Neural progenitor cell (in vitro differentiated cells): ENCODE results near the gene EFEMP1. TPM values are rescaled to one million over a fixed set of nuclear protein-coding genes. Genes with fewer than 3 reads are reported as not detected.

ENCODE experiments used
- DNase-seq: peaks from one replicate; pipeline ENCODE4 v3.0.0-alpha.2; 2016; ENCODE audit warnings: low spot score
- H2AFZ ChIP-seq: fragments of 200-600 bp; sonication (generic); replicated peaks from 2 replicates; pipeline ENCODE4 v1.6.1; 2016; ENCODE audit warnings: antibody characterized with exemption
- H3F3A ChIP-seq: fragments of 200-600 bp; sonication (generic); 2 replicates; pipeline ENCODE4 v1.6.1; 2016; ENCODE audit warnings: antibody characterized with exemption, low read depth
- H3K27ac ChIP-seq: fragments of 200-600 bp; sonication (generic); 2 replicates; pipeline ENCODE4 v1.5.1; 2016; ENCODE audit warnings: mild to moderate bottlenecking
- H3K27me3 ChIP-seq: fragments of 200-600 bp; sonication (generic); 2 replicates; pipeline ENCODE4 v1.6.1; 2016; ENCODE audit warnings: mild to moderate bottlenecking, moderate library complexity
- H3K36me3 ChIP-seq: fragments of 200-600 bp; sonication (generic); 2 replicates; pipeline ENCODE4 v1.5.1; 2016
- H3K4me1 ChIP-seq: fragments of 200-600 bp; sonication (generic); 2 replicates; pipeline ENCODE4 v1.6.1; 2016; ENCODE audit warnings: mixed run types
- H3K4me2 ChIP-seq: fragments of 200-600 bp; sonication (generic); 2 replicates; pipeline ENCODE4 v1.6.1; 2016
- H3K4me3 ChIP-seq: fragments of 200-600 bp; sonication (generic); 2 replicates; pipeline ENCODE4 v1.5.1; 2016
- H3K79me2 ChIP-seq: fragments of 200-600 bp; sonication (generic); 2 replicates; pipeline ENCODE4 v1.6.1; 2016; ENCODE audit warnings: low read depth
- H3K9ac ChIP-seq: fragments of 200-600 bp; sonication (generic); 2 replicates; pipeline ENCODE4 v1.6.1; 2016
- H3K9me3 ChIP-seq: fragments of 200-600 bp; sonication (generic); 2 replicates; pipeline ENCODE4 v1.5.1; 2016; ENCODE audit warnings: low read depth
- H4K20me1 ChIP-seq: fragments of 200-600 bp; sonication (generic); 2 replicates; pipeline ENCODE4 v1.6.1; 2016; ENCODE audit warnings: low read depth
- H3K27ac Mint-ChIP-seq: 3 replicates; pipeline ENCODE4 v1.8.0; 2021; ENCODE audit warnings: mixed read lengths
- H3K27me3 Mint-ChIP-seq: 2 replicates; pipeline ENCODE4 v1.8.0; 2022; ENCODE audit warnings: low read depth, mild to moderate bottlenecking, inconsistent platforms, moderate library complexity, mixed read lengths; ENCODE audit not compliant: insufficient read depth
- H3K36me3 Mint-ChIP-seq: 3 replicates; pipeline ENCODE4 v1.8.0; 2021; ENCODE audit warnings: mixed read lengths
- H3K4me1 Mint-ChIP-seq: 3 replicates; pipeline ENCODE4 v1.8.0; 2021; ENCODE audit warnings: mixed read lengths
- H3K4me3 Mint-ChIP-seq: 3 replicates; pipeline ENCODE4 v1.8.0; 2021; ENCODE audit warnings: mild to moderate bottlenecking, moderate library complexity, mixed read lengths
- H3K9me3 Mint-ChIP-seq: 3 replicates; pipeline ENCODE4 v1.8.0; 2020; ENCODE audit warnings: mixed read lengths
- EZH2 ChIP-seq: fragments of 200-600 bp; sonication (generic); IDR thresholded peaks from 2 replicates; pipeline ENCODE4 v1.6.1; 2017; ENCODE audit warnings: antibody characterized with exemption, mild to moderate bottlenecking, moderate library complexity
- EZH2phosphoT487 ChIP-seq: fragments of 200-600 bp; sonication (generic); IDR thresholded peaks from 2 replicates; pipeline ENCODE4 v1.6.1; 2017; ENCODE audit warnings: antibody characterized with exemption
- total RNA-seq: library from RNA; depleted of rRNA; stranded (reverse); fragments of >200 nt; gene quantifications from 2 replicates; pipeline ENCODE4 v1.2.3, GENCODE V29; 2015; ENCODE audit warnings: low replicate concordance
- TF ChIP-seq, protein P1 (sequence below): fragments of 200-600 bp; sonication (generic); IDR thresholded peaks from 2 replicates; pipeline ENCODE4 v1.5.1; 2017; ENCODE audit warnings: antibody characterized with exemption, mild to moderate bottlenecking

EFEMP1 gene
- total RNA-seq, 1 donor from 2014 or later = 25.5 TPM

DNA sequence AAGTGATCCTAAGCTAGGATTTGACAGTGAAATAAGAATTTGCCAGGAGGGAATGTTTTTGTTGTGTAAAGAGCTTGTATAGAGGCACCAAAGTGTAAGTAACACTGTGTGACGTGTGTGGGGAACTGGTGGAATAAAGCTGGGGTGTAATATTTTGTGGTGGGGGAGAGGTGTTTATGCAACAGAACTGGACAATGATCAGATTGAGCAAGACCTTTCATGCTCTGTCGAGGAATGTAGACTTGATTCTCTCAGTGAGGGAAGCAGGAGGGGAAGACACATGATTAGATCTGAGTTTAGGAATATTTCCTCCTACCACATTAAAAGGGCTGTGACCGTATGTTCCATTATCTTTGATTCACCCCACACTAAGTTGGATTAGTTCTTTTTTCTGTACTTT lies 43.6 kb downstream of the EFEMP1 start:
- no peak overlapping the region for H3K27ac Mint-ChIP-seq
- no peaks in the 10 kb centered on the region for H3K9me3 Mint-ChIP-seq
- H3K27me3 Mint-ChIP-seq = peaks cover 5% of the 10 kb centered on the region
- H3K27ac ChIP-seq = no peak overlapping the region
- no peaks in the 10 kb centered on the region for H3K9me3 ChIP-seq
- H3K4me1 ChIP-seq = no peaks in the 10 kb centered on the region
- no peaks in the 10 kb centered on the region for H4K20me1 ChIP-seq
- H3K36me3 Mint-ChIP-seq = no peaks in the 10 kb centered on the region
- H3K9ac ChIP-seq = no peak overlapping the region
- H3K36me3 ChIP-seq = no peaks in the 10 kb centered on the region
- H3K27me3 ChIP-seq = no peaks in the 10 kb centered on the region
- no peak overlapping the region for H2AFZ ChIP-seq
- no peak overlapping the region for H3K4me2 ChIP-seq
- TF ChIP-seq EZH2 (no peak), EZH2phosphoT487 (no peak)
- TF ChIP-seq, protein P1, sequence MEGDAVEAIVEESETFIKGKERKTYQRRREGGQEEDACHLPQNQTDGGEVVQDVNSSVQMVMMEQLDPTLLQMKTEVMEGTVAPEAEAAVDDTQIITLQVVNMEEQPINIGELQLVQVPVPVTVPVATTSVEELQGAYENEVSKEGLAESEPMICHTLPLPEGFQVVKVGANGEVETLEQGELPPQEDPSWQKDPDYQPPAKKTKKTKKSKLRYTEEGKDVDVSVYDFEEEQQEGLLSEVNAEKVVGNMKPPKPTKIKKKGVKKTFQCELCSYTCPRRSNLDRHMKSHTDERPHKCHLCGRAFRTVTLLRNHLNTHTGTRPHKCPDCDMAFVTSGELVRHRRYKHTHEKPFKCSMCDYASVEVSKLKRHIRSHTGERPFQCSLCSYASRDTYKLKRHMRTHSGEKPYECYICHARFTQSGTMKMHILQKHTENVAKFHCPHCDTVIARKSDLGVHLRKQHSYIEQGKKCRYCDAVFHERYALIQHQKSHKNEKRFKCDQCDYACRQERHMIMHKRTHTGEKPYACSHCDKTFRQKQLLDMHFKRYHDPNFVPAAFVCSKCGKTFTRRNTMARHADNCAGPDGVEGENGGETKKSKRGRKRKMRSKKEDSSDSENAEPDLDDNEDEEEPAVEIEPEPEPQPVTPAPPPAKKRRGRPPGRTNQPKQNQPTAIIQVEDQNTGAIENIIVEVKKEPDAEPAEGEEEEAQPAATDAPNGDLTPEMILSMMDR = no peak
- H3K79me2 ChIP-seq = no peaks in the 10 kb centered on the region
- no peak overlapping the region for H3K4me3 Mint-ChIP-seq
- DNase-seq = no peak
- no peak overlapping the region for H3K4me3 ChIP-seq
- peaks cover 5% of the 10 kb centered on the region for H3K4me1 Mint-ChIP-seq
- H3F3A ChIP-seq = no peaks in the 10 kb centered on the region

DNA sequence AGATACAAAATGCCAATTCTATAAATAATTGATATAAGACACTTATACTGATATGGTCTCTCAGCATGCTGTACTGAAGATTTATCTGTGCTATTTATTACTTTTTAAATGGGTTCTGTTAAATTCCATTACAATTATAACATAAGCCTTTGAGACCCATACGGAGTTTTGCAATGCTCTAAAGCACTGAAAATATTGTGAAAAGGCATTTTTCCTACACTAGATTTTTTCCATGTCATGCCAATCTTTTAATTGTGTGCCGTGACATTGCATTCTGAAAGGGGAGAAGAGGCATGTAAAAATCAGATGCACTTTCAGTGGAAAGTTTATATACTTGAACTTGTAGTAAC lies 46.5 kb downstream of the EFEMP1 start:
- no peak overlapping the region for H2AFZ ChIP-seq
- no peak overlapping the region for H3K9ac ChIP-seq
- H3K27me3 ChIP-seq = no peaks in the 10 kb centered on the region
- Mint-ChIP-seq H3K4me1 (peaks cover 5% of the 10 kb centered on the region), H3K27me3 (peaks cover 3% of the 10 kb centered on the region), H3K36me3 (no peaks in the 10 kb centered on the region), H3K27ac (no peak overlapping the region), H3K4me3 (no peak overlapping the region), H3K9me3 (no peaks in the 10 kb centered on the region)
- H3K79me2 ChIP-seq = no peaks in the 10 kb centered on the region
- no peaks in the 10 kb centered on the region for H3K36me3 ChIP-seq
- no peaks in the 10 kb centered on the region for H3K9me3 ChIP-seq
- TF ChIP-seq EZH2phosphoT487 (no peak), EZH2 (no peak)
- TF ChIP-seq, protein P1 = no peak
- H3F3A ChIP-seq = no peaks in the 10 kb centered on the region
- no peak overlapping the region for H3K27ac ChIP-seq
- no peaks in the 10 kb centered on the region for H3K4me1 ChIP-seq
- H3K4me3 ChIP-seq = no peak overlapping the region
- DNase-seq = no peak
- no peak overlapping the region for H3K4me2 ChIP-seq
- no peaks in the 10 kb centered on the region for H4K20me1 ChIP-seq

DNA sequence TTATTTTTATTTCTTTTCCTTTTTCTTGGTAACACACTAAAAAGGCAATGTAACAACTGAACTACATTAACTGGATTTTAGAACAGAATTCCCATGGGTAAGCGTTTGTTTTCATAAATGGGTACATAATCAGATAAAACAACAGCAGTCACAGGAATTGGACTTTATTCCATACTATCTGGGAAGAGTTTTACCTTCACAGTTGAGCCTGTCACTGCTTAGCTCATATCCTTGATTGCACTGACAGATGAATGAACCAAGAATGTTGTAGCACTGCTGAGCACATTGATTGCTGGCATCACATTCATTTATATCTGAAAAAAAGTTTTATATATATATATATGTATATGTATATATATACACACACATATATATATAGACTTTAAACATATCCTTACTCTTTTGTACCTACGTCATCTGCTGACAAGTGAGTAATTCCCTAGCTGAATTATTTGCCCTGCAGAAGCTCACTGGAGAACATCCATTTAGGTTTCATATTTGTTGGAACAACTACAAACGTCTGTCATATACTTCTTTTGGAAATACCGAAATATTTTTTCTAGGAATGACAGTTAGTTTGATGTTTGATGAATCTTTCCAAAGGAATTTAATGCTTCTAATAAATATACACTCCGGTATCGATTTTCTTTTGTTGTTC lies 47.0 kb downstream of the EFEMP1 start:
- Histone ChIP-seq H3K36me3 (no peaks in the 10 kb centered on the region), H3K4me1 (no peaks in the 10 kb centered on the region), H3K4me3 (no peak overlapping the region), H2AFZ (no peak overlapping the region), H4K20me1 (no peaks in the 10 kb centered on the region), H3K79me2 (no peaks in the 10 kb centered on the region), H3K4me2 (no peak overlapping the region), H3K27ac (no peak overlapping the region), H3K9me3 (no peaks in the 10 kb centered on the region), H3K27me3 (no peaks in the 10 kb centered on the region), H3F3A (no peaks in the 10 kb centered on the region), H3K9ac (no peak overlapping the region)
- H3K4me3 Mint-ChIP-seq = no peak overlapping the region
- H3K27ac Mint-ChIP-seq = no peak overlapping the region
- no peak for TF ChIP-seq EZH2
- TF ChIP-seq EZH2phosphoT487 = no peak
- TF ChIP-seq, protein P1 = no peak
- peaks cover 5% of the 10 kb centered on the region for H3K4me1 Mint-ChIP-seq
- H3K9me3 Mint-ChIP-seq = no peaks in the 10 kb centered on the region
- DNase-seq = no peak
- peaks cover 3% of the 10 kb centered on the region for H3K27me3 Mint-ChIP-seq
- no peaks in the 10 kb centered on the region for H3K36me3 Mint-ChIP-seq
